Amniotic stem cell (primary cell): ENCODE measurements around the gene UNC13B.
A peak's percentile ranks its signal among the peaks of the same experiment; 100 is the strongest.
"Not testable (repeated sequence)": the region's sequence is repeated elsewhere in the genome, so short reads cannot be mapped to it uniquely, and the experiment has no call there.

Source experiments
- DNase-seq: peaks from one replicate; lab custom pipeline; 2025; lab: John Stamatoyannopoulos, UW

The UNC13B gene

GRCh38 chr9:35161713-35162604 lies at the start of gene UNC13B:
TSS of gene UNC13B (plus strand) at chr9:35162009. CDS start at chr9:35162284, 275 bp downstream.
- DNase-seq, result peak; percentile 83

GRCh38 chr9:35112257-35113020 lies 49.4 kb upstream of the UNC13B start:
- peak; percentile 40 for DNase-seq

GRCh38 chr9:35114113-35114839 lies 47.5 kb upstream of the UNC13B start:
- peak; percentile 98 for DNase-seq

GRCh38 chr9:35114840-35115628 lies 46.8 kb upstream of the UNC13B start:
- peak; percentile 57 for DNase-seq

- peak; percentile 97 for DNase-seq
Observed at GRCh38 chr9:35115680-35116538, 45.9 kb upstream of the UNC13B start, which contains the start of gene ATOSB. TSS of gene ATOSB (minus strand) at chr9:35115862. CDS start at chr9:35108274, 7,588 bp downstream.

- no peak for DNase-seq
Observed at GRCh38 chr9:35116539-35116897, 45.3 kb upstream of the UNC13B start.

- DNase-seq, result peak; percentile 92
Observed at GRCh38 chr9:35116898-35117551, 44.8 kb upstream of the UNC13B start.

GRCh38 chr9:35134920-35135319 lies 26.9 kb upstream of the UNC13B start:
- DNase-seq, result no peak

GRCh38 chr9:35135988-35136387 lies 25.8 kb upstream of the UNC13B start:
- no peak for DNase-seq

GRCh38 chr9:35136866-35137265 lies 24.9 kb upstream of the UNC13B start:
- no peak for DNase-seq

- DNase-seq, result no peak
Observed at GRCh38 chr9:35140093-35140492, 21.7 kb upstream of the UNC13B start.

GRCh38 chr9:35142037-35142436 lies 19.8 kb upstream of the UNC13B start:
- no peak for DNase-seq

GRCh38 chr9:35147941-35148563 lies 13.8 kb upstream of the UNC13B start:
- DNase-seq, result not testable (repeated sequence)

GRCh38 chr9:35152926-35153325 lies 8.9 kb upstream of the UNC13B start:
- no peak for DNase-seq

GRCh38 chr9:35156781-35157180 lies 5.0 kb upstream of the UNC13B start:
- DNase-seq, result no peak

- not testable (repeated sequence) for DNase-seq
Observed at GRCh38 chr9:35157836-35158235, 4.0 kb upstream of the UNC13B start.

GRCh38 chr9:35158501-35159280 lies 3.1 kb upstream of the UNC13B start:
- DNase-seq, result no peak

- DNase-seq, result no peak
Observed at GRCh38 chr9:35162605-35163315, 951 bp downstream of the UNC13B start.
